ENCODE measurements around the gene KLK3.

DNA sequence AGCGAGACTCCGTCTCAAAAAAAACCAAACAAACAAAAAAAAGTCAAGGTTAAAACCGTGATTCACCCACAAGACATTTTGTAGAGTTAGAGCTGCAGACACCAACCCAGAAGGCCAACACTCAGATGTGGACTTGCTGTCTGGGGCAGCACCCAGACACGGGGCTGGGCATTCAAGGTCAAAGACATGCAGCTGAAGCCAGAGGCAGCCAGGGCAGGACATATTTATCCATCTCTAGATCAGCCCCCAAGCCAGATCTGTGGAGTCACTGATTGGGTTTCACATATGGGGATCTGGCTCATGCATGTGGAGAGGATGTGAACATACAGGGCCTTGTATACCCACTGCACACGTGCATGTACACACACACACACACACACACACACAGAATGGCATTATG lies 24.9 kb upstream of the KLK3 start:
- no peak for TF ChIP-seq POLR2AphosphoS5 (IDR thresholded peaks at IDR 0.05; ENCODE audit: low read depth, low read length)
- no peak for TF ChIP-seq TCF7L2 (IDR thresholded peaks at IDR 0.05; ENCODE audit: low read depth, low read length)
